Caco-2 (cell line): ENCODE data around the gene CHAC1. TPM values are rescaled to one million over a fixed set of nuclear protein-coding genes. Genes with fewer than 3 reads are reported as not detected.
"Not testable (repeated sequence)": the region's sequence is repeated elsewhere in the genome, so short reads cannot be mapped to it uniquely, and the experiment has no call there.

Experiments used
- BruUV-seq: library from RNA; stranded (reverse); fragments of 400-500 nt; replicated peaks from 2 replicates; lab custom pipeline; 2021; lab: Mats Ljungman, UMichigan
- CTCF ChIA-PET: fragments of 300-600 bp; sonication (Branson Sonifier 250); formaldehyde crosslinking; loops from one replicate; lab custom pipeline; 2022; ENCODE audit warnings: antibody characterized with exemption; lab: Charles Lee
- POLR2A ChIA-PET: fragments of 300-600 bp; sonication (Branson Sonifier 250); formaldehyde crosslinking; loops from one replicate; lab custom pipeline; 2022; ENCODE audit warnings: antibody characterized with exemption; lab: Charles Lee
- DNase-seq, 2 experiments: peaks; one replicate each; pipeline versions ENCODE4 v3.0.0 to v3.0.0-alpha.2; 2020 to 2022
- H3K27me3 ChIP-seq: replicated peaks from 2 replicates; pipeline ENCODE4 v1.6.0; 2011; ENCODE audit warnings: low read length; ENCODE audit not compliant: control insufficient read depth, insufficient read depth
- H3K36me3 ChIP-seq: 2 replicates; pipeline ENCODE4 v1.5.1; 2011; ENCODE audit warnings: low read length; ENCODE audit not compliant: control insufficient read depth, insufficient read depth
- H3K4me1 ChIP-seq: fragments of 250-450 bp; sonication (Bioruptor Pico); 2 replicates; pipeline ENCODE4 v1.5.1; 2020; ENCODE audit warnings: mild to moderate bottlenecking
- H3K4me3 ChIP-seq: 2 replicates; pipeline ENCODE4 v1.5.1; 2011; ENCODE audit warnings: low read depth, mild to moderate bottlenecking, control low read depth, low read length
- H3K9me3 ChIP-seq: fragments of 250-450 bp; sonication (Bioruptor Pico); 2 replicates; pipeline ENCODE4 v1.5.1; 2020; ENCODE audit warnings: mild to moderate bottlenecking, moderate library complexity
- H3K27ac Mint-ChIP-seq: one replicate; pipeline ENCODE4 v1.8.0; 2022; ENCODE audit warnings: mixed read lengths; ENCODE audit not compliant: unreplicated experiment
- H3K27me3 Mint-ChIP-seq: one replicate; pipeline ENCODE4 v1.8.0; 2022; ENCODE audit warnings: mixed read lengths; ENCODE audit not compliant: insufficient read depth, unreplicated experiment
- H3K36me3 Mint-ChIP-seq: one replicate; pipeline ENCODE4 v1.8.0; 2022; ENCODE audit warnings: mild to moderate bottlenecking, mixed read lengths; ENCODE audit not compliant: insufficient read depth, unreplicated experiment
- H3K4me1 Mint-ChIP-seq: one replicate; pipeline ENCODE4 v1.8.0; 2022; ENCODE audit warnings: low read depth, mixed read lengths; ENCODE audit not compliant: unreplicated experiment
- H3K4me3 Mint-ChIP-seq: one replicate; pipeline ENCODE4 v1.8.0; 2022; ENCODE audit warnings: mild to moderate bottlenecking, moderate library complexity, mixed read lengths; ENCODE audit not compliant: unreplicated experiment
- H3K9me3 Mint-ChIP-seq: one replicate; pipeline ENCODE4 v1.8.0; 2022; ENCODE audit warnings: mixed read lengths; ENCODE audit not compliant: unreplicated experiment
- CTCF ChIP-seq, 2 experiments: fragments of 200-600 bp in 1 of 2; IDR thresholded peaks; 1 replicate in 1 of 2; 2 replicates in 1 of 2; pipeline versions ENCODE4 v1.5.1 to v1.8.0; 2011 to 2022; ENCODE audit warnings: antibody characterized with exemption in 1 of 2, control low read depth in 1 of 2, inconsistent platforms in 1 of 2, low read depth in 1 of 2, low read length in 1 of 2, mild to moderate bottlenecking in 1 of 2, moderate library complexity in 1 of 2; ENCODE audit not compliant: insufficient read depth in 1 of 2, severe bottlenecking in 1 of 2, unreplicated experiment in 1 of 2
- intact Hi-C: fragments of 100-400 bp; cut with micrococcal nuclease; formaldehyde crosslinking; loops from one replicate; pipeline ENCODE4 v1.10.0; 2022; ENCODE audit not compliant: unreplicated experiment
- total RNA-seq: library from RNA; stranded (reverse); gene quantifications from 2 replicates; pipeline ENCODE4 v1.2.3, GENCODE V29; 2022

The CHAC1 gene
- total RNA-seq, 1 experiment from 2014 or later: 55.8 TPM

- no peak overlapping the region for H3K27ac Mint-ChIP-seq
- POLR2A ChIA-PET: interaction anchor here (1.2 kb wide), 1 partner anchor 16 kb away, joined by 3 read pairs; no protein-coding TSS in a partner anchor
- Histone ChIP-seq H3K4me1 (no peaks in the 10 kb centered on the region), H3K27me3 (no peaks in the 10 kb centered on the region), H3K4me3 (no peak overlapping the region), H3K36me3 (no peaks in the 10 kb centered on the region), H3K9me3 (no peaks in the 10 kb centered on the region)
- no peak overlapping the region for H3K4me3 Mint-ChIP-seq
- peak; percentile 20 to 62 for DNase-seq
- peaks cover 16% of the 10 kb centered on the region for H3K4me1 Mint-ChIP-seq
- no peaks in the 10 kb centered on the region for H3K9me3 Mint-ChIP-seq
- no TSS peak for BruUV-seq
- intact Hi-C loops: no loop called here
- TF ChIP-seq CTCF (IDR thresholded peaks at IDR 0.05; ENCODE audit: insufficient read depth in 1 of 2, low read depth in 1 of 2, low read length in 1 of 2, severe bottlenecking in 1 of 2, unreplicated experiment in 1 of 2): no peak
- CTCF ChIA-PET: interaction anchor here (0.6 kb wide), 2 partner anchors 30 to 32 kb away, joined by 3 to 4 read pairs; no protein-coding TSS in a partner anchor
- H3K36me3 Mint-ChIP-seq: peaks cover 40% of the 10 kb centered on the region
- H3K27me3 Mint-ChIP-seq: no peaks in the 10 kb centered on the region
Observed at GRCh38 chr15:40960925-40961324, 7.7 kb downstream of the CHAC1 start.

- peaks cover 10% of the 10 kb centered on the region for H3K4me1 Mint-ChIP-seq
- H3K27ac Mint-ChIP-seq, H3K27me3 ChIP-seq, H3K36me3 ChIP-seq, DNase-seq, H3K4me1 ChIP-seq, H3K9me3 ChIP-seq, intact Hi-C loops, H3K4me3 Mint-ChIP-seq, BruUV-seq, H3K4me3 ChIP-seq, H3K27me3 Mint-ChIP-seq, H3K9me3 Mint-ChIP-seq: not testable (repeated sequence)
- peaks cover 31% of the 10 kb centered on the region for H3K36me3 Mint-ChIP-seq
- ChIA-PET POLR2A (interaction anchor here (0.6 to 1.2 kb wide), 2 partner anchors 15 to 212 kb away, joined by 3 to 5 read pairs; no protein-coding TSS in a partner anchor), CTCF (interaction anchor here (1.7 kb wide), 1 partner anchor 9 kb away, joined by 4 read pairs; the partner anchor contains the start of gene CHAC1)
Observed at GRCh38 chr15:40961740-40962139, 8.5 kb downstream of the CHAC1 start.

GRCh38 chr15:40962317-40962716, 9.0 kb downstream of the CHAC1 start:
- DNase-seq, H3K9me3 Mint-ChIP-seq, H3K36me3 ChIP-seq, H3K27me3 ChIP-seq, H3K4me1 ChIP-seq, intact Hi-C loops, H3K27me3 Mint-ChIP-seq, H3K4me3 ChIP-seq, H3K27ac Mint-ChIP-seq, BruUV-seq, H3K4me3 Mint-ChIP-seq, H3K9me3 ChIP-seq: not testable (repeated sequence)
- Mint-ChIP-seq H3K36me3 (peaks cover 28% of the 10 kb centered on the region), H3K4me1 (peaks cover 10% of the 10 kb centered on the region)
- ChIA-PET CTCF (interaction anchor here (0.6 to 1.7 kb wide), 3 partner anchors 9 to 35 kb away, joined by 3 to 4 read pairs (median 4); partner anchors contain the start of gene CHAC1), POLR2A (interaction anchor here (0.6 kb wide), 1 partner anchor 212 kb away, joined by 5 read pairs; no protein-coding TSS in a partner anchor)

- Mint-ChIP-seq H3K27ac (no peak overlapping the region), H3K4me3 (no peak overlapping the region), H3K36me3 (peaks cover 19% of the 10 kb centered on the region), H3K9me3 (no peaks in the 10 kb centered on the region), H3K4me1 (peaks cover 8% of the 10 kb centered on the region), H3K27me3 (no peaks in the 10 kb centered on the region)
- POLR2A ChIA-PET: no interaction called here
- H3K9me3 ChIP-seq: no peaks in the 10 kb centered on the region
- H3K27me3 ChIP-seq: no peaks in the 10 kb centered on the region
- no TSS peak for BruUV-seq
- CTCF ChIA-PET: interaction anchor here (0.6 to 1.7 kb wide), 2 partner anchors 10 to 119 kb away, joined by 3 to 4 read pairs; partner anchors contain the start of gene CHAC1
- DNase-seq: no peak
- no peaks in the 10 kb centered on the region for H3K36me3 ChIP-seq
- intact Hi-C loops: no loop called here
- H3K4me1 ChIP-seq: no peaks in the 10 kb centered on the region
- TF ChIP-seq CTCF (IDR thresholded peaks at IDR 0.05; ENCODE audit: insufficient read depth in 1 of 2, low read depth in 1 of 2, low read length in 1 of 2, severe bottlenecking in 1 of 2, unreplicated experiment in 1 of 2): no peak
- H3K4me3 ChIP-seq: no peak overlapping the region
Observed at GRCh38 chr15:40963201-40963600, 9.9 kb downstream of the CHAC1 start.
